ENCODE results near the gene CDNF.

DNA sequence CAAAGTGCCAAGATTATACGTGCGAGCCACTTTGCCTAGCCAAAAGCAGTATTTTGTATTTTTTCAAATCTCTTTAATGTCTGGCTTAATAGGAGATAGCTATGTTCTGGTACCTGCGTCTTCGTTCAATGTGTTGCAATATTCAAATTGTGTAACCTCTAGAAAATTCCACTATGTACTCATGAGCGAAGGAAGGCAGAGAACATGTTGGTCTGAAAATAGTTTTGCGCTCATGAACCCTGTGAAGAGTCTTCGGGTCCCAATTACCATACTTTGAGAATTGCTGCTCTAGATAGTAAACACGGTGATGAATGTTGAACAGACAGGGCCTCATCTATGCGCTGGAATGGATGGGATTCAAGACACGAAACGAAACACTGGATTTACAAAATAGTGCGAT is 38.1 kb upstream of the CDNF start:
- TF ChIP-seq, protein P1, sequence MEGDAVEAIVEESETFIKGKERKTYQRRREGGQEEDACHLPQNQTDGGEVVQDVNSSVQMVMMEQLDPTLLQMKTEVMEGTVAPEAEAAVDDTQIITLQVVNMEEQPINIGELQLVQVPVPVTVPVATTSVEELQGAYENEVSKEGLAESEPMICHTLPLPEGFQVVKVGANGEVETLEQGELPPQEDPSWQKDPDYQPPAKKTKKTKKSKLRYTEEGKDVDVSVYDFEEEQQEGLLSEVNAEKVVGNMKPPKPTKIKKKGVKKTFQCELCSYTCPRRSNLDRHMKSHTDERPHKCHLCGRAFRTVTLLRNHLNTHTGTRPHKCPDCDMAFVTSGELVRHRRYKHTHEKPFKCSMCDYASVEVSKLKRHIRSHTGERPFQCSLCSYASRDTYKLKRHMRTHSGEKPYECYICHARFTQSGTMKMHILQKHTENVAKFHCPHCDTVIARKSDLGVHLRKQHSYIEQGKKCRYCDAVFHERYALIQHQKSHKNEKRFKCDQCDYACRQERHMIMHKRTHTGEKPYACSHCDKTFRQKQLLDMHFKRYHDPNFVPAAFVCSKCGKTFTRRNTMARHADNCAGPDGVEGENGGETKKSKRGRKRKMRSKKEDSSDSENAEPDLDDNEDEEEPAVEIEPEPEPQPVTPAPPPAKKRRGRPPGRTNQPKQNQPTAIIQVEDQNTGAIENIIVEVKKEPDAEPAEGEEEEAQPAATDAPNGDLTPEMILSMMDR (IDR thresholded peaks at IDR 0.05) = no peak
- TF ChIP-seq POLR2A (IDR thresholded peaks at IDR 0.05) = no peak
- TF ChIP-seq POLR2AphosphoS5 (IDR thresholded peaks at IDR 0.05) = no peak
